Endothelial cell (in vitro differentiated cells): Measurements from ENCODE around the gene LY6G6F. TPM values are rescaled to one million over a fixed set of nuclear protein-coding genes. Genes with fewer than 3 reads are reported as not detected.

ENCODE experiments used
- DNase-seq: peaks from one replicate; pipeline ENCODE4 v3.0.0; 2021; ENCODE audit warnings: low spot score
- H3K27ac Mint-ChIP-seq: one replicate; pipeline ENCODE4 v1.8.0; 2021; ENCODE audit warnings: mixed read lengths, inconsistent platforms; ENCODE audit not compliant: unreplicated experiment
- H3K27me3 Mint-ChIP-seq: one replicate; pipeline ENCODE4 v1.8.0; 2021; ENCODE audit warnings: mild to moderate bottlenecking, moderate library complexity, mixed read lengths, inconsistent platforms; ENCODE audit not compliant: unreplicated experiment
- H3K36me3 Mint-ChIP-seq: one replicate; pipeline ENCODE4 v1.8.0; 2021; ENCODE audit warnings: mild to moderate bottlenecking, low read depth, mixed read lengths, inconsistent platforms; ENCODE audit not compliant: unreplicated experiment
- H3K4me1 Mint-ChIP-seq: one replicate; pipeline ENCODE4 v1.8.0; 2021; ENCODE audit warnings: mild to moderate bottlenecking, mixed read lengths, inconsistent platforms; ENCODE audit not compliant: unreplicated experiment
- H3K4me3 Mint-ChIP-seq: one replicate; pipeline ENCODE4 v1.8.0; 2021; ENCODE audit warnings: mild to moderate bottlenecking, mixed read lengths, inconsistent platforms; ENCODE audit not compliant: unreplicated experiment
- H3K9me3 Mint-ChIP-seq: one replicate; pipeline ENCODE4 v1.8.0; 2021; ENCODE audit warnings: mixed read lengths, inconsistent platforms; ENCODE audit not compliant: unreplicated experiment
- total RNA-seq: library from RNA; stranded (reverse); fragmentation: NEBNext Ultra II Directional; extraction: Animal tissue kit (Norgen Biotek cat#: 25700); gene quantifications from one replicate; pipeline ENCODE4 v1.2.1, GENCODE V29; 2021; ENCODE audit not compliant: unreplicated experiment
- TF ChIP-seq, protein P1 (sequence below): fragments of 200-600 bp; sonication (generic); IDR thresholded peaks from one replicate; pipeline ENCODE4 v1.5.0; 2021; ENCODE audit warnings: antibody characterized with exemption; ENCODE audit not compliant: unreplicated experiment

The LY6G6F gene
- total RNA-seq, 1 donor from 2014 or later = not detected

DNA sequence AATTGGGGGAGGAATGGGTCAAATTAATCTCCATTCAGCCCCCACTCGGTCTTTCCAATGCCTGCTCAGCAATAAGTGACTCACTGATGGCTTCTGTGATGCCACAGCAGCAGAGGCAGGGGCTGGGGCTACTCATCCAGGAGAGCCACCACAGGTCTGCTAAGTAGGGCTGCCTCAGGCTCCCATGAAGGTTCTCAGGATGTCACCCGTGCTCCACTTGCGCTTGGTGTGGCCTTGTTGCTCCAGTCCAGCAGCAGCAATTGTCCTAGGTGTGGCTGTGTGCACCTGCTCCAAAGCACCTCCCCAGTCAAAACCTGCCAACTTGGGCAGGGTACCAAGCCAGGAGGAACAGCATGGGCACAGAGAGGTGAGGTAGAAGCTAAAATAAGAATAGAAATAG is 15.5 kb downstream of the LY6G6F start:
- no peaks in the 10 kb centered on the region for H3K9me3 Mint-ChIP-seq
- no peak for DNase-seq
- TF ChIP-seq, protein P1, sequence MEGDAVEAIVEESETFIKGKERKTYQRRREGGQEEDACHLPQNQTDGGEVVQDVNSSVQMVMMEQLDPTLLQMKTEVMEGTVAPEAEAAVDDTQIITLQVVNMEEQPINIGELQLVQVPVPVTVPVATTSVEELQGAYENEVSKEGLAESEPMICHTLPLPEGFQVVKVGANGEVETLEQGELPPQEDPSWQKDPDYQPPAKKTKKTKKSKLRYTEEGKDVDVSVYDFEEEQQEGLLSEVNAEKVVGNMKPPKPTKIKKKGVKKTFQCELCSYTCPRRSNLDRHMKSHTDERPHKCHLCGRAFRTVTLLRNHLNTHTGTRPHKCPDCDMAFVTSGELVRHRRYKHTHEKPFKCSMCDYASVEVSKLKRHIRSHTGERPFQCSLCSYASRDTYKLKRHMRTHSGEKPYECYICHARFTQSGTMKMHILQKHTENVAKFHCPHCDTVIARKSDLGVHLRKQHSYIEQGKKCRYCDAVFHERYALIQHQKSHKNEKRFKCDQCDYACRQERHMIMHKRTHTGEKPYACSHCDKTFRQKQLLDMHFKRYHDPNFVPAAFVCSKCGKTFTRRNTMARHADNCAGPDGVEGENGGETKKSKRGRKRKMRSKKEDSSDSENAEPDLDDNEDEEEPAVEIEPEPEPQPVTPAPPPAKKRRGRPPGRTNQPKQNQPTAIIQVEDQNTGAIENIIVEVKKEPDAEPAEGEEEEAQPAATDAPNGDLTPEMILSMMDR = no peak
- peaks cover 14% of the 10 kb centered on the region for H3K27me3 Mint-ChIP-seq
- H3K36me3 Mint-ChIP-seq = peaks cover 23% of the 10 kb centered on the region
- no peak overlapping the region for H3K4me3 Mint-ChIP-seq
- H3K27ac Mint-ChIP-seq = no peak overlapping the region
- peaks cover 14% of the 10 kb centered on the region for H3K4me1 Mint-ChIP-seq

DNA sequence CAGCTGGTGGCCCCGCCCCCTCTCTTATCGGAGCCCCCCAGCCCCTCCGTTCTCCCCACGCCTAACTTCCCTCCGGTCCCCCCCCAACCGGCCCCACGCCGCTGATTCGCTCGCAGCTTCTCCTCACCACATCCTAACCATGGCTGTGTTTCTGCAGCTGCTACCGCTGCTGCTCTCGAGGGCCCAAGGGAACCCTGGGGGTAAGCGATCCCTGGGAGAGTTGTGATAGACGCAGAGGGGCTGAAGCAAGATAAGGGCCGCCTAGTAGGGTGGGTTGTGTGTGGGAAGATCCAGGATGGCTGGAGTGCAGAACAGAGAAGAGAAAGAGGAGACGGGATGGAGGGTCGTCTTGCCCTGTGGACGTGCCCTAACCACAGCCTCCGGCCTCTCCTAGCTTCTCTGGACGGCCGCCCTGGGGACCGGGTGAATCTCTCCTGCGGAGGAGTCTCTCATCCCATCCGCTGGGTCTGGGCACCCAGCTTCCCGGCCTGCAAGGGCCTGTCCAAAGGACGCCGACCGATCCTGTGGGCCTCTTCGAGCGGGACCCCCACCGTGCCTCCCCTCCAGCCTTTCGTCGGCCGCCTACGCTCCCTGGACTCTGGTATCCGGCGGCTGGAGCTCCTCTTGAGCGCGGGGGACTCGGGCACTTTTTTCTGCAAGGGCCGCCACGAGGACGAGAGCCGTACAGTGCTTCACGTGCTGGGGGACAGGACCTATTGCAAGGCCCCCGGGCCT is 16.7 kb downstream of the LY6G6F start, which contains the start of gene MPIG6B:
MPIG6B (plus strand) TSS at position 129 of the 735 bp plus-strand sequence; CDS start at position 140, 11 bp downstream.
- TF ChIP-seq, protein P1 = no peak
- no peak for DNase-seq
- Mint-ChIP-seq H3K4me1 (peaks cover 19% of the 10 kb centered on the region), H3K27ac (no peak within 1 kb of the TSS), H3K4me3 (no peak within 1 kb of the TSS), H3K9me3 (no peaks in the 10 kb centered on the region), H3K36me3 (peaks cover 29% of the 10 kb centered on the region), H3K27me3 (peaks cover 11% of the 10 kb centered on the region)

DNA sequence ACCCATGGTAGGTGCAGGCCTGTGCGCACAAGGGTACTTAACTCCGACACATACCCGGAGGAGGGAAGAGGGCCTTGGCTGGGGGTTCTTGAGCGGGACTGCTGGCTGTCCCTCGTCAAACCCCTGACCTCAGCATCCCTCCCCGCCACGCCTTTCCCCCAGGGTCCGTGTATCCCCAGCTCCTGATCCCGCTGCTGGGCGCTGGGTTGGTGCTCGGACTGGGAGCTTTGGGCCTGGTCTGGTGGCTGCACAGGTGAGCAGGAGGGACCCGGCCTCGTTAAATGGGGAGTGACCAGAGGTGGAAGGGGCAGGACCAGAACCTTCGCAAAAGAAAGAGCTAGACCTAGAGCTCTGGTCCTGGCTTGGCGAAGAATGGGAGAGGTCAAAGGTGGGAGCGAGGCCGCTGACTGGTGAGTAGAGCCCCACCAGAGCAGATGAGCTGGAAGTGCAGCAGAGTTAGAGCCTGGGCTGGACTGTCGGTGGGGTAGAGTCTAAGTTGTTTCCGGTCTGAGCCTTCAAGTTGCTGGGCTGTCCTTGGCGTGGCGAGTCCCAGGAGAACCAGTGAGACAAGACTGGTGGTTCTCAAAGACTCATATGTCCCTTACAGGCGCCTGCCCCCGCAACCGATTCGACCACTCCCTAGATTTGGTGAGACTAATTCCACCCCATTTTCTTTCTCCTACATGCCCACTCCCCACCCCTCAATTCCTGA is 17.5 kb downstream of the LY6G6F start:
- H3K27me3 Mint-ChIP-seq = peaks cover 12% of the 10 kb centered on the region
- no peak overlapping the region for H3K27ac Mint-ChIP-seq
- DNase-seq = no peak
- no peak overlapping the region for H3K4me3 Mint-ChIP-seq
- H3K9me3 Mint-ChIP-seq = no peaks in the 10 kb centered on the region
- TF ChIP-seq, protein P1 = no peak
- peaks cover 29% of the 10 kb centered on the region for H3K36me3 Mint-ChIP-seq
- H3K4me1 Mint-ChIP-seq = peaks cover 23% of the 10 kb centered on the region

DNA sequence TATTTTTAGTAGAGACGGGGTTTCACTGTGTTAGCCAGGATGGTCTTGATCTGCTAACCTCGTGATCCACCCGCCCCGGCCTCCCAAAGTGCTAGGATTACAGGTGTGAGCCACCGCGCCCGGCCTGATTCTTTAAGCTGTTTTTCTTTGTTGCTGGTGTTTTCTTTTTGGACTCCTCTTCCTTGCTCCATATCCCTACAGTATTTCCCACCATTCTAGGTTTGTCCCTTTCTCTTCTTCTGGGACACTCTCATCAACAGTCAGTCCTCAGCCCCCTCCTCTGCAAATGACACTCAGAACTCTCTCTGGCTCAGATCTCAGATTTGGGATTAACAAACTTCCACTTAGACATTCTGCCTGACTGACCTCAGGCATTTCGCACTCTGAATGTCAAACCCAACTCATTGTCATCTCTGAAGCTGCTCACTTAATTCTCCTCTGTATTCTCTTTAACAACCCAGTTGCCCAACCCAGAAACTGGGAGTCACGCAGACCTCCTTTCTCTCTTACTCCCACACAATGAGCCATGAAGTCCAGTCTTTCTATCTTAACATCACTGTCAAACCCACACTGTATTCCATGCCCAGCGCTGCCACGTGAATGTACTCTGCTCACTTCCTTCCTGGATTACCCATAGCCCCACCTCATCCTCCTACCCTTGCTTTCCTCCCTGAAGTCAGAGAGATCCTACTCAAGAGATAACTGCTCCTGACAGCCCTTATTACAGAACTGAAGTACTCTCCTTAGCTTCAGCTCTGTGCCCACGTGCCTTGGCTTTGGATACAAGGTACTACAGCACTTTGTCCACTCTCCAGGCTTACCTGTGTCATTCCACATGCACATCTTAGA is 19.1 kb downstream of the LY6G6F start:
- no peak for DNase-seq
- no peak overlapping the region for H3K27ac Mint-ChIP-seq
- peak overlapping the region; percentile 18 for H3K4me3 Mint-ChIP-seq
- H3K4me1 Mint-ChIP-seq = peaks cover 27% of the 10 kb centered on the region
- H3K9me3 Mint-ChIP-seq = no peaks in the 10 kb centered on the region
- peaks cover 15% of the 10 kb centered on the region for H3K27me3 Mint-ChIP-seq
- TF ChIP-seq, protein P1 = no peak
- peaks cover 24% of the 10 kb centered on the region for H3K36me3 Mint-ChIP-seq
